ENCODE measurements around the gene FGD4. TPM values are rescaled to one million over a fixed set of nuclear protein-coding genes. Genes with fewer than 3 reads are reported as not detected.

Gene FGD4
- total and polyA plus RNA-seq, 9 of the 15 experiments (the other 6 are each of a cell fraction or from before 2014, with no cell fraction given) = 0.05 to 0.51 (median 0.27) TPM

- TF ChIP-seq PML (IDR thresholded peaks at IDR 0.05; ENCODE audit: low read length) (no peak), MXD1 (CRISPR knock-in tag; IDR thresholded peaks at IDR 0.05; ENCODE audit: borderline replicate concordance, poor library complexity, severe bottlenecking) (no peak), SAFB (IDR thresholded peaks at IDR 0.05; ENCODE audit: borderline replicate concordance, low read depth, low read length) (no peak), ZNF561 (CRISPR knock-in tag; conservative IDR thresholded peaks at IDR 0.05) (no peak), ZNF639 (CRISPR knock-in tag; conservative IDR thresholded peaks at IDR 0.05 in 1 of 2, IDR thresholded peaks at IDR 0.05 in 1 of 2) (no peak), DMBX1 (CRISPR knock-in tag; IDR thresholded peaks at IDR 0.05; ENCODE audit: borderline replicate concordance) (no peak), DLX4 (CRISPR knock-in tag; IDR thresholded peaks at IDR 0.05) (no peak), TSHZ1 (CRISPR knock-in tag; IDR thresholded peaks at IDR 0.05) (no peak), NCOA2 (IDR thresholded peaks at IDR 0.05; ENCODE audit: partially characterized antibody in 2 of 2) (no peak), PTBP1 (IDR thresholded peaks at IDR 0.05; ENCODE audit: low read depth, low read length) (no peak), E2F1 (CRISPR knock-in tag; IDR thresholded peaks at IDR 0.05) (no peak), RBBP5 (IDR thresholded peaks at IDR 0.05; ENCODE audit: borderline replicate concordance, insufficient read depth, low read length, poor library complexity, severe bottlenecking) (peak; percentile 84), TEAD2 (tag; IDR thresholded peaks at IDR 0.05) (no peak), BHLHE40 (IDR thresholded peaks at IDR 0.05; ENCODE audit: low read length) (peak; percentile 5; the same call in 1 of the 2 replicates), DPF2 (IDR thresholded peaks at IDR 0.05) (no peak), CBX3 (IDR thresholded peaks at IDR 0.05; ENCODE audit: borderline replicate concordance in 1 of 2, low read length in 2 of 2) (0 out of 3 replicates have a peak, but pooled peaks of 1 of the 2 experiments have one; percentile 28), RBM39 (optimal IDR thresholded peaks at IDR 0.05; ENCODE audit: low read depth, low read length) (no peak), HDAC2 (IDR thresholded peaks at IDR 0.05) (0 out of 2 replicates have a peak, but pooled peaks have one; percentile 20)
Observed at GRCh38 chr12:32399370-32400113, at the start of gene FGD4 (continued).

Measured in K562 (cell line).